ENCODE measurements around the gene IFT57.
A peak's percentile ranks its signal among the peaks of the same experiment; 100 is the strongest.

Gene IFT57

GRCh38 chr3:108125550-108126071 is 96.6 kb downstream of the IFT57 start:
- no peak for DNase-seq (ENCODE audit: low spot score)

- DNase-seq (ENCODE audit: low spot score): no peak
Measured at GRCh38 chr3:108125153-108125543, 97.1 kb downstream of the IFT57 start.

GRCh38 chr3:108124337-108125152 is 97.7 kb downstream of the IFT57 start:
- DNase-seq (ENCODE audit: low spot score): peak; percentile 46

GRCh38 chr3:108123326-108123725 is 98.9 kb downstream of the IFT57 start:
- DNase-seq (ENCODE audit: low spot score): no peak

- no peak for DNase-seq (ENCODE audit: low spot score)
Measured at GRCh38 chr3:108122276-108122675, 99.9 kb downstream of the IFT57 start.

- DNase-seq (ENCODE audit: low spot score): no peak
Measured at GRCh38 chr3:108119398-108120104, 102.7 kb downstream of the IFT57 start.

- peak; percentile 77 for DNase-seq (ENCODE audit: low spot score)
Measured at GRCh38 chr3:108118038-108118768, 104.0 kb downstream of the IFT57 start.

- no peak for DNase-seq (ENCODE audit: low spot score)
Measured at GRCh38 chr3:108117241-108117775, 104.9 kb downstream of the IFT57 start.

GRCh38 chr3:108114423-108115065 is 107.7 kb downstream of the IFT57 start:
- no peak for DNase-seq (ENCODE audit: low spot score)

- DNase-seq (ENCODE audit: low spot score): no peak
Measured at GRCh38 chr3:108113975-108114374, 108.2 kb downstream of the IFT57 start.

GRCh38 chr3:108110934-108111333 is 111.3 kb downstream of the IFT57 start:
- no peak for DNase-seq (ENCODE audit: low spot score)
